AG04449 (cell line): ENCODE measurements around the gene TMEM204.

Experiments
- CTCF ChIA-PET: fragments of 350-600 bp; formaldehyde crosslinking; extraction: SDS; loops from one replicate; lab custom pipeline; 2021; ENCODE audit warnings: antibody characterized with exemption; lab: Yijun Ruan, JAX
- POLR2A ChIA-PET: fragments of 400-600, 350-600 bp; formaldehyde crosslinking; extraction: SDS; loops from one replicate; lab custom pipeline; 2020; ENCODE audit warnings: antibody characterized with exemption, inconsistent platforms; lab: Yijun Ruan, JAX
- DNase-seq: peaks from one replicate; pipeline ENCODE4 v3.0.0-alpha.2; 2010; ENCODE audit warnings: low read depth, low spot score
- H3K4me3 ChIP-seq: 2 replicates; pipeline ENCODE4 v1.5.1; 2011; ENCODE audit warnings: low read depth, mild to moderate bottlenecking, control low read depth, low read length
- TF ChIP-seq, protein P1 (sequence below): IDR thresholded peaks from one replicate; pipeline ENCODE4 v1.5.1; 2011; ENCODE audit warnings: mild to moderate bottlenecking, moderate library complexity, low read length, control low read depth, inconsistent platforms; ENCODE audit not compliant: insufficient read depth; ENCODE audit errors: missing control alignments

TMEM204 gene

DNA sequence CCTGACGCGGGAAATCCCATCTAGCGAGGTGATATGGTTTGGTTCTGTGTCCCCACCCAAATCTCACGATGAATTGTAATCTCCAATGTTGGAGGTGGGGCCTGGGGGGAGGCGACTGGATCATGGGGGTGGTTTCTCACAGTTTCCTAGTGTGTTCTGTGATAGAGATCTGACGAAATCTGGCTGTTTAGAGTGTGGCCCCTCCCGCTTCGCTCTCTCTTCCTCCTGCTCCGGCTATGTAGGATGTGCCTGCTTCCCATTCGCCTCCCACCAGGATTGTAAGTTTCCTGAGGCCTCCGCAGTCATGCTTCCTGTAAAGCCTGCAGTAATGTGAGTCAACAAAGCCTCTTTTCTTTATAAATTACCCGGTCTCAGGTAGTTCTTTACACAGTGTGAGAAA, 46.8 kb downstream of the TMEM204 start:
- ChIA-PET POLR2A (no interaction called here), CTCF (no interaction called here)
- TF ChIP-seq, protein P1, sequence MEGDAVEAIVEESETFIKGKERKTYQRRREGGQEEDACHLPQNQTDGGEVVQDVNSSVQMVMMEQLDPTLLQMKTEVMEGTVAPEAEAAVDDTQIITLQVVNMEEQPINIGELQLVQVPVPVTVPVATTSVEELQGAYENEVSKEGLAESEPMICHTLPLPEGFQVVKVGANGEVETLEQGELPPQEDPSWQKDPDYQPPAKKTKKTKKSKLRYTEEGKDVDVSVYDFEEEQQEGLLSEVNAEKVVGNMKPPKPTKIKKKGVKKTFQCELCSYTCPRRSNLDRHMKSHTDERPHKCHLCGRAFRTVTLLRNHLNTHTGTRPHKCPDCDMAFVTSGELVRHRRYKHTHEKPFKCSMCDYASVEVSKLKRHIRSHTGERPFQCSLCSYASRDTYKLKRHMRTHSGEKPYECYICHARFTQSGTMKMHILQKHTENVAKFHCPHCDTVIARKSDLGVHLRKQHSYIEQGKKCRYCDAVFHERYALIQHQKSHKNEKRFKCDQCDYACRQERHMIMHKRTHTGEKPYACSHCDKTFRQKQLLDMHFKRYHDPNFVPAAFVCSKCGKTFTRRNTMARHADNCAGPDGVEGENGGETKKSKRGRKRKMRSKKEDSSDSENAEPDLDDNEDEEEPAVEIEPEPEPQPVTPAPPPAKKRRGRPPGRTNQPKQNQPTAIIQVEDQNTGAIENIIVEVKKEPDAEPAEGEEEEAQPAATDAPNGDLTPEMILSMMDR: no peak
- no peak for DNase-seq
- H3K4me3 ChIP-seq: no peak overlapping the region

DNA sequence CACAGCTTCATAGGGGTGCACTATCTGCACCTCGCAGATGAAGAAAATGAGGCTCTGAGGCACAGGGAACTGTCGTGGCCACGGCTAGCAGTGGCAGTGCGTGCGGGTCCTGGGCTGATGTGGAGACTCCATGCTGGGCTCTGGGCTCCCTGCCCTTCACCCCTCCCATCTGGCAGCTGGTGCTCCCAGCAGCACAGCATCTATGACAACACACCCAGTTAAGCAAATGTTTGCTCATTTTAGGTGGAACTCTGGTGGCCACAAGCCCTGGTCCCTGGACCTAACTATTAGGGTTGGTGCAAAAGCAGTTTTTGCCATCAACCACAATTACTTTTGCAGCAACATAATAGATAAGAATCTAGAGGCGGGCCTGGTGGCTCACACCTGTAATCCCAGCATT, 47.5 kb downstream of the TMEM204 start:
- no peak for DNase-seq
- CTCF ChIA-PET: no interaction called here
- POLR2A ChIA-PET: no interaction called here
- TF ChIP-seq, protein P1: no peak
- H3K4me3 ChIP-seq: no peak overlapping the region

DNA sequence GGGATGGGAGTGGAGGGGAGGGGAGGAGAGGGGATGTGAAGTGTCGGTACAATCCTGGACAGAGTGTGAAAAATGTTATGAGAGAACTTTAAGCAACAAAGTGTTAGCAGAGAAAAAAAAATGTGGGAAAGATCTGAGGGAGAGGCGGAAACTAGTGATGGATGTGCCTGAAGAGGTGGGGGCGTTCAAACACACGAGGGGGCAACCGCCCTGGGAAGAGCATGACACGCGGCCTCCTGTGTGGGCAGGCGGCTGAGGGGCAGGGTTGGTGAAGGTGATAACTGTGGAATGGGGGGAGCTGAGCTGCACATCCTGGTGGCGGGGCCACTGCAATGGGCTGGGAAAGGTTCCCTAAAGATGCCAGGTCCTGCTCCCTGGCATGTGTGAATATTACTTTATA, 48.3 kb downstream of the TMEM204 start:
- ChIA-PET CTCF (no interaction called here), POLR2A (no interaction called here)
- no peak for DNase-seq
- H3K4me3 ChIP-seq: no peak overlapping the region
- TF ChIP-seq, protein P1: no peak

DNA sequence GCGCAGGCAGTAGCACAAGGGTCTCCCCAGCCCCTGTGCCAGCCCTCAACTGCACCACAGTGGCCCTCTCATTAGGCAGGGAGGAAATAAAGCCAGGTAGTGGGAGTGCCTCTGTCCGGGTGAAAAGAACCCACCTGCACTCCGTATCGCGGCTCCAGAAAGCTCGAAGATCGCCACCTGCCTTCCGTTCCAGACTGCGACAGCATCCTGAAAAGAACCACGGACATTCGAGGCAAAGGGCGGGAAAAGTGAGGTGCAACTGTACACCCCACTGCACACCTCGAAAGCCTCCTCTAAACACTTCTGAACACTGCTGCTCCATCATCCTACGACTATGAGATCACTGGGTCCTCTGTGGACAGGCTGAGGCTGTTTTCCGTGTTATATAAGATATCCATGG, 49.7 kb downstream of the TMEM204 start:
- H3K4me3 ChIP-seq: no peak overlapping the region
- TF ChIP-seq, protein P1: no peak
- no peak for DNase-seq
- CTCF ChIA-PET: no interaction called here
- POLR2A ChIA-PET: no interaction called here

DNA sequence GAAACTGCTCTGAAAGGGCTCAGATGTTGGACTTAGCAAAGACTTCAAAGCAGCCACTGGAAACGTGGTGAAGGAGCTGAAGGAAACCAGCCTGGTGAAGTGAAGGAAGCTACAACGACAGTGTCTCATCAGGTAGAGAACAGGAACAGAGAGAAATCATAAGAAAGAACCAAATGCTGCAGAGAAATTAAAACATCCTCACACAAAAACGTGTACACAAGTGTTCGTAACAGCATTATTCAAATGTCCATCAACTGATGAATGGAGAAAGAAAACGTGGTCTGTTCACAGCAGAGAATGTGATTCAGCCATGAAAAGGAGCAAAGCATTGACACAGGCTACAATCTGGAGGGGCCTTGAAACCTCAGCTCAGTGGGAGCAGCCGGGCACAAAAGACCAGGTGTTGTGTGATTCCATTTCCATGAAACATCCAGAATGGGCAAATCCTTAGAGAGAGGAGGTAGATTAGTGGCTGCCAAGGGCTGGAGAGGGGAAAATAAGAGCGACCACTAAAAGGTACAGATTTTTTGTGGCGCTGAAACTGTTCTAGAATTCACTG, 51.5 kb downstream of the TMEM204 start:
- ChIA-PET CTCF (interaction anchor here (1.2 kb wide), 1 partner anchor 15 kb away, joined by 3 read pairs; no protein-coding TSS in a partner anchor), POLR2A (no interaction called here)
- TF ChIP-seq, protein P1: no peak
- DNase-seq: no peak
- H3K4me3 ChIP-seq: no peak overlapping the region

DNA sequence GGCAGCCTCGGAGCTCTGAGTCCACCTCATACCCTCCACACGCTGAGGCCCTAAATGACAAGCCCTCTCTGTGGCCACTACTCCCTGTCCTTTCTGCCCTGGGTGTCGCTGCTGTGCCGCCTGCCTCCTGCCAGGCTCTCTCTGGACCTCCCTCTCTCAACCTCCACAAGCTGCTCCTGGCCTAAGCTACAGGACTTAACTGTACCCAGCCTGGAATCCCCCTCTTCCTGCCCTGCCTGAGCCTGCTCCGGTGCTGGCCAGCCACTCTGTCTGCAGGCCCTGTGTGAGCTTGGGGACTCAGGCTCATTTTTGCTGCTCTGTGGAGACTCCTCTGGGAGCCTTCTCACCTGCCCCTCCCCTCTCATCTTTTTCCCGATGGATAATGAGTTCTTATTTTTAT, 56.9 kb downstream of the TMEM204 start:
- TF ChIP-seq, protein P1: no peak
- DNase-seq: no peak
- H3K4me3 ChIP-seq: no peak overlapping the region
- ChIA-PET POLR2A (no interaction called here), CTCF (no interaction called here)
